HepG2 (cell line): ENCODE data around the gene KRTAP10-4. TPM values are rescaled to one million over a fixed set of nuclear protein-coding genes. Genes with fewer than 3 reads are reported as not detected.

ENCODE experiments used
- ATM ChIP-seq: fragments of 450-650 bp; IDR thresholded peaks from 2 replicates; pipeline ENCODE4 v1.7.1; 2017; ENCODE audit warnings: mild to moderate bottlenecking, borderline replicate concordance
- NR1H2 ChIP-seq: sonication (generic); formaldehyde crosslinking; IDR thresholded peaks from 2 replicates; pipeline ENCODE4 v1.8.1; 2022; ENCODE audit warnings: low read depth, missing genetic modification reagents, borderline replicate concordance
- ZNF432 ChIP-seq: sonication (generic); formaldehyde crosslinking; IDR thresholded peaks from 2 replicates; pipeline ENCODE4 v1.5.0; 2020; ENCODE audit warnings: missing genetic modification reagents, mild to moderate bottlenecking, borderline replicate concordance
- ZSCAN20 ChIP-seq: sonication (generic); formaldehyde crosslinking; IDR thresholded peaks from 2 replicates; pipeline ENCODE4 v1.4.0; 2020; ENCODE audit warnings: missing genetic modification reagents, mild to moderate bottlenecking, borderline replicate concordance
- polyA plus RNA-seq, 8 experiments: library from polyadenylated mRNA; depleted of rRNA in 3 of 8; stranded (reverse) in 7 of 8; unstranded in 1 of 8; fragments of >200 nt; fragmentation: Illumina TruSeq in 4 of 8; extraction: Trizol in 4 of 8; gene quantifications; 2 replicates each; pipeline versions ENCODE4 v1.2.1 to v1.2.3, GENCODE V29; 2011 to 2016; ENCODE audit warnings: low read depth in 4 of 8, missing spikeins in 1 of 8, mixed read lengths in 1 of 8; ENCODE audit not compliant: insufficient read depth in 1 of 8
- total RNA-seq, 5 experiments: library from RNA; depleted of rRNA; stranded (reverse); fragments of >200 nt; fragmentation: Illumina TruSeq; extraction: Trizol; gene quantifications; 2 replicates each; pipeline ENCODE4 v1.2.3, GENCODE V29; 2016; ENCODE audit warnings: low read depth in 1 of 5
- TF ChIP-seq, protein P1 (sequence below), 2 experiments: fragments of 450-650 bp in 1 of 2; sonication (generic) in 1 of 2; formaldehyde crosslinking in 1 of 2; IDR thresholded peaks; 2 replicates each; pipeline versions ENCODE4 v1.6.1 to v1.8.0; 2016 to 2022; ENCODE audit warnings: antibody characterized with exemption in 1 of 2, mild to moderate bottlenecking in 1 of 2, missing genetic modification reagents in 1 of 2
- TF ChIP-seq, protein P2 (sequence below): sonication (generic); formaldehyde crosslinking; IDR thresholded peaks from 2 replicates; pipeline ENCODE4 v1.4.0; 2020; ENCODE audit warnings: mild to moderate bottlenecking, missing genetic modification reagents
- TF ChIP-seq, protein P3 (sequence below): sonication (generic); formaldehyde crosslinking; IDR thresholded peaks from 2 replicates; pipeline ENCODE4 v1.5.1; 2020; ENCODE audit warnings: mild to moderate bottlenecking, missing genetic modification reagents, borderline replicate concordance

Gene KRTAP10-4
- total and polyA plus RNA-seq, 2 of the 13 experiments (the other 11 are each of a cell fraction or from before 2014, with no cell fraction given): not detected

- TF ChIP-seq, protein P1, sequence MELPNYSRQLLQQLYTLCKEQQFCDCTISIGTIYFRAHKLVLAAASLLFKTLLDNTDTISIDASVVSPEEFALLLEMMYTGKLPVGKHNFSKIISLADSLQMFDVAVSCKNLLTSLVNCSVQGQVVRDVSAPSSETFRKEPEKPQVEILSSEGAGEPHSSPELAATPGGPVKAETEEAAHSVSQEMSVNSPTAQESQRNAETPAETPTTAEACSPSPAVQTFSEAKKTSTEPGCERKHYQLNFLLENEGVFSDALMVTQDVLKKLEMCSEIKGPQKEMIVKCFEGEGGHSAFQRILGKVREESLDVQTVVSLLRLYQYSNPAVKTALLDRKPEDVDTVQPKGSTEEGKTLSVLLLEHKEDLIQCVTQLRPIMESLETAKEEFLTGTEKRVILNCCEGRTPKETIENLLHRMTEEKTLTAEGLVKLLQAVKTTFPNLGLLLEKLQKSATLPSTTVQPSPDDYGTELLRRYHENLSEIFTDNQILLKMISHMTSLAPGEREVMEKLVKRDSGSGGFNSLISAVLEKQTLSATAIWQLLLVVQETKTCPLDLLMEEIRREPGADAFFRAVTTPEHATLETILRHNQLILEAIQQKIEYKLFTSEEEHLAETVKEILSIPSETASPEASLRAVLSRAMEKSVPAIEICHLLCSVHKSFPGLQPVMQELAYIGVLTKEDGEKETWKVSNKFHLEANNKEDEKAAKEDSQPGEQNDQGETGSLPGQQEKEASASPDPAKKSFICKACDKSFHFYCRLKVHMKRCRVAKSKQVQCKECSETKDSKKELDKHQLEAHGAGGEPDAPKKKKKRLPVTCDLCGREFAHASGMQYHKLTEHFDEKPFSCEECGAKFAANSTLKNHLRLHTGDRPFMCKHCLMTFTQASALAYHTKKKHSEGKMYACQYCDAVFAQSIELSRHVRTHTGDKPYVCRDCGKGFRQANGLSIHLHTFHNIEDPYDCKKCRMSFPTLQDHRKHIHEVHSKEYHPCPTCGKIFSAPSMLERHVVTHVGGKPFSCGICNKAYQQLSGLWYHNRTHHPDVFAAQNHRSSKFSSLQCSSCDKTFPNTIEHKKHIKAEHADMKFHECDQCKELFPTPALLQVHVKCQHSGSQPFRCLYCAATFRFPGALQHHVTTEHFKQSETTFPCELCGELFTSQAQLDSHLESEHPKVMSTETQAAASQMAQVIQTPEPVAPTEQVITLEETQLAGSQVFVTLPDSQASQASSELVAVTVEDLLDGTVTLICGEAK (IDR thresholded peaks at IDR 0.05): no peak
- TF ChIP-seq, protein P1 (CRISPR knock-in tag; IDR thresholded peaks at IDR 0.05): no peak
- TF ChIP-seq, protein P2, sequence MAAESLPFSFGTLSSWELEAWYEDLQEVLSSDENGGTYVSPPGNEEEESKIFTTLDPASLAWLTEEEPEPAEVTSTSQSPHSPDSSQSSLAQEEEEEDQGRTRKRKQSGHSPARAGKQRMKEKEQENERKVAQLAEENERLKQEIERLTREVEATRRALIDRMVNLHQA (CRISPR knock-in tag): no peak
- TF ChIP-seq NR1H2 (CRISPR knock-in tag) (no peak), ZNF432 (CRISPR knock-in tag) (no peak), ZSCAN20 (CRISPR knock-in tag) (no peak), ATM (no peak)
- TF ChIP-seq, protein P3, sequence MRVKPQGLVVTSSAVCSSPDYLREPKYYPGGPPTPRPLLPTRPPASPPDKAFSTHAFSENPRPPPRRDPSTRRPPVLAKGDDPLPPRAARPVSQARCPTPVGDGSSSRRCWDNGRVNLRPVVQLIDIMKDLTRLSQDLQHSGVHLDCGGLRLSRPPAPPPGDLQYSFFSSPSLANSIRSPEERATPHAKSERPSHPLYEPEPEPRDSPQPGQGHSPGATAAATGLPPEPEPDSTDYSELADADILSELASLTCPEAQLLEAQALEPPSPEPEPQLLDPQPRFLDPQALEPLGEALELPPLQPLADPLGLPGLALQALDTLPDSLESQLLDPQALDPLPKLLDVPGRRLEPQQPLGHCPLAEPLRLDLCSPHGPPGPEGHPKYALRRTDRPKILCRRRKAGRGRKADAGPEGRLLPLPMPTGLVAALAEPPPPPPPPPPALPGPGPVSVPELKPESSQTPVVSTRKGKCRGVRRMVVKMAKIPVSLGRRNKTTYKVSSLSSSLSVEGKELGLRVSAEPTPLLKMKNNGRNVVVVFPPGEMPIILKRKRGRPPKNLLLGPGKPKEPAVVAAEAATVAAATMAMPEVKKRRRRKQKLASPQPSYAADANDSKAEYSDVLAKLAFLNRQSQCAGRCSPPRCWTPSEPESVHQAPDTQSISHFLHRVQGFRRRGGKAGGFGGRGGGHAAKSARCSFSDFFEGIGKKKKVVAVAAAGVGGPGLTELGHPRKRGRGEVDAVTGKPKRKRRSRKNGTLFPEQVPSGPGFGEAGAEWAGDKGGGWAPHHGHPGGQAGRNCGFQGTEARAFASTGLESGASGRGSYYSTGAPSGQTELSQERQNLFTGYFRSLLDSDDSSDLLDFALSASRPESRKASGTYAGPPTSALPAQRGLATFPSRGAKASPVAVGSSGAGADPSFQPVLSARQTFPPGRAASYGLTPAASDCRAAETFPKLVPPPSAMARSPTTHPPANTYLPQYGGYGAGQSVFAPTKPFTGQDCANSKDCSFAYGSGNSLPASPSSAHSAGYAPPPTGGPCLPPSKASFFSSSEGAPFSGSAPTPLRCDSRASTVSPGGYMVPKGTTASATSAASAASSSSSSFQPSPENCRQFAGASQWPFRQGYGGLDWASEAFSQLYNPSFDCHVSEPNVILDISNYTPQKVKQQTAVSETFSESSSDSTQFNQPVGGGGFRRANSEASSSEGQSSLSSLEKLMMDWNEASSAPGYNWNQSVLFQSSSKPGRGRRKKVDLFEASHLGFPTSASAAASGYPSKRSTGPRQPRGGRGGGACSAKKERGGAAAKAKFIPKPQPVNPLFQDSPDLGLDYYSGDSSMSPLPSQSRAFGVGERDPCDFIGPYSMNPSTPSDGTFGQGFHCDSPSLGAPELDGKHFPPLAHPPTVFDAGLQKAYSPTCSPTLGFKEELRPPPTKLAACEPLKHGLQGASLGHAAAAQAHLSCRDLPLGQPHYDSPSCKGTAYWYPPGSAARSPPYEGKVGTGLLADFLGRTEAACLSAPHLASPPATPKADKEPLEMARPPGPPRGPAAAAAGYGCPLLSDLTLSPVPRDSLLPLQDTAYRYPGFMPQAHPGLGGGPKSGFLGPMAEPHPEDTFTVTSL (CRISPR knock-in tag): no peak
Observed at GRCh38 chr21:44589094-44589493, 15.6 kb downstream of the KRTAP10-4 start (continued).
